VCaP (cell line): Measurements from ENCODE around the gene ANKRD55.
A peak's percentile ranks its signal among the peaks of the same experiment; 100 is the strongest.

Source experiments
- H3K27ac ChIP-seq: fragments of 450-650 bp; 2 replicates; pipeline ENCODE4 v1.5.1; 2017
- TF ChIP-seq, protein P1 (sequence below): fragments of 450-650 bp; conservative IDR thresholded peaks from 2 replicates; pipeline ENCODE4 v1.5.1; 2017; ENCODE audit warnings: mild to moderate bottlenecking, moderate library complexity

Gene ANKRD55

DNA sequence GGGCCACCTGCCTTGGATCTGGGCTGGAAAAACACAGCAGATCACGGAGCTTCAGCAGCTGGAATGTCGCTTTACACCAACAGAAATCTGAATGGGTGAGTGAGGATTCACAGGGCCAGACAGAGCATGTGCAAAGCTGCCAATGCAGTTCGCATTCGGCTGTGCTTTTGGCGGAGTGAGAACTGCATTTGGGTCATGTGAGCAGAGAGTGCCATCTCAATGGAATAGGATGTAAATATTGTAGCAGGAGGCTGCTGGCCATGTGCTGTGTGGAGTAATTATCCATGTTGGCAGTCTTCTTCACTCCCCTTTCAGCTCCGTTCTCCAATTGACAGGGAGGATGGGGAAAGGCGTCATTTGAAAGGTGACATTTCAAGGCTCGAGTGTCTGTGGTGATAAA lies at the start of gene ANKRD55:
TSS of gene ANKRD55 (minus strand) at position 101 of the 400 bp plus-strand sequence. CDS start 417 bp downstream, outside the sequence.
- TF ChIP-seq, protein P1, sequence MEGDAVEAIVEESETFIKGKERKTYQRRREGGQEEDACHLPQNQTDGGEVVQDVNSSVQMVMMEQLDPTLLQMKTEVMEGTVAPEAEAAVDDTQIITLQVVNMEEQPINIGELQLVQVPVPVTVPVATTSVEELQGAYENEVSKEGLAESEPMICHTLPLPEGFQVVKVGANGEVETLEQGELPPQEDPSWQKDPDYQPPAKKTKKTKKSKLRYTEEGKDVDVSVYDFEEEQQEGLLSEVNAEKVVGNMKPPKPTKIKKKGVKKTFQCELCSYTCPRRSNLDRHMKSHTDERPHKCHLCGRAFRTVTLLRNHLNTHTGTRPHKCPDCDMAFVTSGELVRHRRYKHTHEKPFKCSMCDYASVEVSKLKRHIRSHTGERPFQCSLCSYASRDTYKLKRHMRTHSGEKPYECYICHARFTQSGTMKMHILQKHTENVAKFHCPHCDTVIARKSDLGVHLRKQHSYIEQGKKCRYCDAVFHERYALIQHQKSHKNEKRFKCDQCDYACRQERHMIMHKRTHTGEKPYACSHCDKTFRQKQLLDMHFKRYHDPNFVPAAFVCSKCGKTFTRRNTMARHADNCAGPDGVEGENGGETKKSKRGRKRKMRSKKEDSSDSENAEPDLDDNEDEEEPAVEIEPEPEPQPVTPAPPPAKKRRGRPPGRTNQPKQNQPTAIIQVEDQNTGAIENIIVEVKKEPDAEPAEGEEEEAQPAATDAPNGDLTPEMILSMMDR: no peak
- peak within 1 kb of the TSS; percentile 13; the same call in 1 of the 2 replicates for H3K27ac ChIP-seq

DNA sequence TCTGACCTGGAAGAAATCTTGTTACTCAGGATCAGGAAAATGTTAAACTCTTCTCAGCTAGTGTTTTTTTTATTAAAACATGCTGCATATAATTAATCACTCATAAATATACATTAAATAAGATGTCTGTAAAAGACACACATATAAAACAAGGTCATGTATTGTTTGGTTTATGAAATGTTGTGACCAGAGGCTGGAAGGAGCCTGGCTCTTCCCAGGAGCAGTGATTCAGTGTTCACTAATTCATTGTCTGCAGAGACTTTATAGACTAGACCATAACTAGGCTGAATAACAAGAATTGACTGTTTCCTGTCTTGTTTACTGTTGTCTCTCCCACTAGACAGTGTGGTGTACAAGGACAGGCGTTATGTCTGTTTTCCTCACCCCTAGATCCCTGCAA lies 49.1 kb upstream of the ANKRD55 start:
- TF ChIP-seq, protein P1: no peak
- H3K27ac ChIP-seq: no peak overlapping the region

DNA sequence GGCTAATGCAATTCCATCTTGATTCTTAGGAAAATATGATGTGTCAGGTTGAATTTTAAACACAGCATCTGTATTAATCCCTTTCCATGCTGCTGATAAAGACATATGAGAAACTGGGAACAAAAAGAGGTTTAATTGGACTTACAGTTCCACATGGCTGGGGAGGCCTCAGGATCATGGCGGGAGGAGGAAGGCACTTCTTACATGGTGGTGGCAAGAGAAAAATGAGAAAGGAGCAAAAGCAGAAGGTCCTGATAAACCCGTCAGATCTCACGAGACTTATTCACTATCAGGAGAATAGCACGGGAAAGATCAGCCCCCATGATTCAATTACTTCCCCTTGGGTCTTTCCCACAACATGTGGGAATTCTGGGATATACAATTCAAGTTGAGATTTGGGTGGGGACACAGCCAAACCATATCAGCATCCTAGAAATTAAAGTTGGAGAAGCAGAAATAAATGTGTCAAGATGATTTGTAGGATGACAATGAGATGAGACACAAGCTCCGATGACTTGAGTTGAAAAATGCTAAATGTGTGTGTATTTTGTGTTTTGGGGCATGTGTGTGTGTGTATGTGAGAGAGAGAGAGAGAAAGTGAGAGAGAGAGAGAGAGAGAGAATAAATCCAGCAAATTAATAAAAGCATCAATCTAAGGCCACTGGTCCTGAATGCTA lies 48.5 kb upstream of the ANKRD55 start:
- TF ChIP-seq, protein P1: no peak
- H3K27ac ChIP-seq: no peak overlapping the region

DNA sequence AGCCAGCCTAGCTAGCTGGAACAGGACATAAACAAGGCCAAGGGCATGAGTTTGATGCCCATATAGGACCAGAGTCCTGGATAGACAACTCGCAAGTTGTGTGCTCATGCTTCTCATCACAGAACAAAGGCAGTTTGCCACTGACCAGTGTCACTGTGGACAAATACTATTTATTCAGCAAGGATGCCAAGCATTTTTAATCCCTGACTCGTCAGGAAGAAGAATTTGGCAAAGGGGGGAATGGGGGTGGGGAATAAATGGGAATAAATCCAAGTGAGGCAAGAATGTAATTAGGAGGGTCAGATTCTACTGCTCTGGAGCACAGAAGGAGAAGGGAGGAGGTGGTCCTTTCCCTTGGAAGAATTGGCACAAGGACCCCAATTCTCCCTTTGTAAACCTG lies 46.8 kb upstream of the ANKRD55 start:
- TF ChIP-seq, protein P1: no peak
- H3K27ac ChIP-seq: no peak overlapping the region

DNA sequence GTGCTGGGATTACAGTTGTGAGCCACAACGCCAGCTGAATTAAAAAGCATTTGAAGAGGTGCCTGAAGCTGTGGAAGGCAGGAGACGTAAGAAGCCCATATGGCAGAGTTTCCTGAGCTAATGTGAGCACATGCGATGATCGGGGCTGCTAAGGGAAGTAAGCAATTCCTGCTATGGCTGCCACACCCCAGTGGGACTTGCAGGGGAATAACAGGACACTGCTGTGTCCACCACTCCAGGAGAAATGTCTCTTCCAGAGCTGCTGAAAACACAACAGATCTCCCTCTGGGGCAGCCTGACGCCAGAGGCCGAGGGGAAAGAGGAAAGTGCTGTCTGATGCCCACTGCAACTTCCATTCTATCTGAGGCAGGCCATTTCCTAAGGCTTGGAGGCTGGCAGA lies 46.2 kb upstream of the ANKRD55 start:
- TF ChIP-seq, protein P1: no peak
- no peak overlapping the region for H3K27ac ChIP-seq

DNA sequence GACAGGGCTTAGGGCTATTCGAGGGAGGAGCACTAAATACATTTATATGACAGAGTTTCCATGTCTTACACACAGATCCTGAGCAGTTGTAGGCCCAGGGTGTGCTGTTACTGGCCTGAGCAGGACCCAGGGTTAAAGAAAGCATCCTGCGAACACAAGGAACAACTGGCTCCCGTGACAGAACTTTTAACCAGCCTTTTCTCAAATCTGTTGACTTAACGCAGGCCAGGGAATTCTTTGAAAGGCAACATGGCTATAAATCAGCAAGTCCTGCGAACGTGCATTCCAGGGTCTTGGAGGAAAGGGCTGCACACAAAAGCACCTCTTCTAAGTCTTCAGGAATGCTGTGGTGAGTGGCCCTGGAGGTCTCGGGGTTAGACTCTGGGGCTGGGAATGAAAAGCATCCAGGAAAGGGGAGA lies 45.2 kb upstream of the ANKRD55 start:
- TF ChIP-seq, protein P1: no peak
- H3K27ac ChIP-seq: no peak overlapping the region

DNA sequence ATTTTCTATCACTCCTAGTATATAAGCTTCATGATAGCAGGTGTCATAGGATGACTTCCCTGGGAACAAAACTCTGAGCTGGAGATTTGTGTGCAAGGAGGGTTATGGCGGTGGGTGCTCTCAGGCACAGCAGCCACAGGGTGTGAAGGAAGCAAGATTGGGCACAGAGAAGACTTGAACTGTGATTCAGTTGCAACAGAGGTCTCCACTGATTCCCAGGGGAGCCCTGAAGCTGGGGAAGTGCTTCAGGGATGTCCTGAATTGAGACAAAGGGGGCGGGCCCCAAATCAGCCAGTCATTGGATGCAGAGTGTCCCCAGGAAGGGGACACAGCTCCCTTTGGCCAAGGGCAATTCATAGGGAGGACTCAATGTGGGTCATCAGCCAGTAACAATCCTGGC lies 44.4 kb upstream of the ANKRD55 start:
- TF ChIP-seq, protein P1: no peak
- no peak overlapping the region for H3K27ac ChIP-seq
